HG03175 (cell line): ENCODE measurements around the gene LARGE2.

ENCODE experiments used
- ATAC-seq: cut with Tn5 transposase; IDR thresholded peaks from one replicate; pipeline ENCODE4 v1.9.1; 2021; ENCODE audit warnings: mild to moderate bottlenecking, moderate library complexity; ENCODE audit not compliant: unreplicated experiment

LARGE2 gene

GRCh38 chr11:45922425-45923082 lies at the start of gene LARGE2:
Gene LARGE2 (plus strand): TSS chr11:45922656. CDS start chr11:45922883, 227 bp downstream.
- no peak for ATAC-seq

GRCh38 chr11:45876401-45876800 lies 46.1 kb upstream of the LARGE2 start:
- ATAC-seq = no peak

GRCh38 chr11:45877221-45877620 lies 45.2 kb upstream of the LARGE2 start:
- ATAC-seq = no peak

GRCh38 chr11:45877845-45878244 lies 44.6 kb upstream of the LARGE2 start:
- ATAC-seq = no peak

GRCh38 chr11:45879803-45880686 lies 42.4 kb upstream of the LARGE2 start:
- no peak for ATAC-seq

GRCh38 chr11:45880772-45881570 lies 41.5 kb upstream of the LARGE2 start:
- no peak for ATAC-seq

GRCh38 chr11:45881708-45882368 lies 40.6 kb upstream of the LARGE2 start:
- ATAC-seq = no peak

- ATAC-seq = no peak
These were observed 37.8 kb upstream of the LARGE2 start for GRCh38 chr11:45884596-45885185.

- ATAC-seq = peak; percentile 70
These were observed 37.1 kb upstream of the LARGE2 start, which contains the start of gene MAPK8IP1 for GRCh38 chr11:45885274-45885920. Gene MAPK8IP1 (plus strand): TSS chr11:45885651. CDS start chr11:45885821, 170 bp downstream.

- no peak for ATAC-seq
These were observed 36.3 kb upstream of the LARGE2 start for GRCh38 chr11:45885921-45886721.

- no peak for ATAC-seq
These were observed 35.5 kb upstream of the LARGE2 start for GRCh38 chr11:45886816-45887520.

- no peak for ATAC-seq
These were observed 34.9 kb upstream of the LARGE2 start for GRCh38 chr11:45887587-45887986.

GRCh38 chr11:45889555-45889954 lies 32.9 kb upstream of the LARGE2 start:
- ATAC-seq = no peak

GRCh38 chr11:45889966-45890365 lies 32.5 kb upstream of the LARGE2 start:
- ATAC-seq = no peak

GRCh38 chr11:45890886-45891550 lies 31.4 kb upstream of the LARGE2 start:
- ATAC-seq = no peak

GRCh38 chr11:45892856-45893255 lies 29.6 kb upstream of the LARGE2 start:
- no peak for ATAC-seq

GRCh38 chr11:45894555-45895247 lies 27.8 kb upstream of the LARGE2 start:
- no peak for ATAC-seq
